K562 (cell line): ENCODE measurements around the gene FAM177B. TPM values are rescaled to one million over a fixed set of nuclear protein-coding genes. Genes with fewer than 3 reads are reported as not detected.
A peak's percentile ranks its signal among the peaks of the same experiment; 100 is the strongest.

Experiments
- ARHGAP35 ChIP-seq: fragments of 450-650 bp; IDR thresholded peaks from 2 replicates; pipeline ENCODE4 v1.6.1; 2018; ENCODE audit not compliant: partially characterized antibody
- CTBP1 ChIP-seq: fragments of 450-650 bp; IDR thresholded peaks from 2 replicates; pipeline ENCODE4 v1.6.1; 2016; ENCODE audit warnings: borderline replicate concordance
- HDAC2 ChIP-seq: fragments of 450-650 bp; IDR thresholded peaks from 2 replicates; pipeline ENCODE4 v1.6.1; 2016; ENCODE audit warnings: mild to moderate bottlenecking
- HLTF ChIP-seq: fragments of 450-650 bp; IDR thresholded peaks from 2 replicates; pipeline ENCODE4 v1.6.1; 2016
- HMG20A ChIP-seq: fragments of 450-650 bp; formaldehyde crosslinking; conservative IDR thresholded peaks from 2 replicates; pipeline ENCODE4 v1.4.0; 2020; ENCODE audit warnings: mild to moderate bottlenecking, mixed read lengths
- HNRNPH1 ChIP-seq: fragments of 200-400 bp; formaldehyde crosslinking; optimal IDR thresholded peaks from 2 replicates; pipeline ENCODE3; 2017; ENCODE audit warnings: low read depth, mild to moderate bottlenecking, low read length, moderate library complexity
- ILK ChIP-seq: fragments of 450-650 bp; IDR thresholded peaks from 2 replicates; pipeline ENCODE4 v1.6.1; 2016; ENCODE audit warnings: missing genetic modification characterization, low read depth, mild to moderate bottlenecking, missing compliant biosample characterization, moderate library complexity, borderline replicate concordance
- LARP7 ChIP-seq: fragments of 450-650 bp; IDR thresholded peaks from 2 replicates; pipeline ENCODE4 v1.6.1; 2016
- NELFE ChIP-seq: IDR thresholded peaks from 2 replicates; pipeline ENCODE4 v1.6.1; 2011; ENCODE audit warnings: mild to moderate bottlenecking; ENCODE audit not compliant: insufficient read depth, insufficient read length
- PHF20 ChIP-seq: fragments of 450-650 bp; IDR thresholded peaks from 2 replicates; pipeline ENCODE4 v1.6.1; 2018; ENCODE audit not compliant: partially characterized antibody
- PTBP1 ChIP-seq: fragments of 200-400 bp; formaldehyde crosslinking; IDR thresholded peaks from 2 replicates; pipeline ENCODE4 v1.6.1; 2017; ENCODE audit warnings: low read depth, low read length
- PTRF ChIP-seq: fragments of 450-650 bp; IDR thresholded peaks from 2 replicates; pipeline ENCODE4 v1.6.1; 2016; ENCODE audit warnings: mild to moderate bottlenecking, missing genetic modification characterization, missing compliant biosample characterization
- RBM17 ChIP-seq: fragments of 200-400 bp; formaldehyde crosslinking; IDR thresholded peaks from 2 replicates; pipeline ENCODE4 v1.6.1; 2017; ENCODE audit warnings: low read depth, mild to moderate bottlenecking, low read length, borderline replicate concordance
- SMAD1 ChIP-seq: fragments of 150-350 bp; IDR thresholded peaks from 2 replicates; pipeline ENCODE4 v1.6.1; 2014; ENCODE audit warnings: low read length, low read depth; ENCODE audit not compliant: partially characterized antibody
- SMAD2 ChIP-seq: fragments of 150-350 bp; IDR thresholded peaks from 2 replicates; pipeline ENCODE4 v1.6.1; 2014; ENCODE audit warnings: low read depth, mild to moderate bottlenecking, low read length
- SREBF2 ChIP-seq: sonication (generic); formaldehyde crosslinking; IDR thresholded peaks from 2 replicates; pipeline ENCODE4 v1.4.0; 2020; ENCODE audit warnings: mild to moderate bottlenecking, missing genetic modification reagents
- ZBTB17 ChIP-seq: fragments of 450-650 bp; formaldehyde crosslinking; IDR thresholded peaks from 2 replicates; pipeline ENCODE4 v1.4.0; 2020; ENCODE audit warnings: mild to moderate bottlenecking
- ZNF274 ChIP-seq: IDR thresholded peaks from 2 replicates; pipeline ENCODE4 v1.6.1; 2011; ENCODE audit warnings: low read depth, mild to moderate bottlenecking, low read length, moderate library complexity, borderline replicate concordance
- ZNF507 ChIP-seq: conservative IDR thresholded peaks from 2 replicates; pipeline ENCODE4 v1.6.1; 2017; ENCODE audit warnings: missing genetic modification characterization, missing compliant biosample characterization
- polyA plus RNA-seq, 8 experiments: library from polyadenylated mRNA; depleted of rRNA in 4 of 8; stranded (reverse) in 5 of 8; unstranded in 3 of 8; fragments of >200 nt; fragmentation: Nextera tagmentation in 2 of 8; fragmentation: Illumina TruSeq in 1 of 8; extraction: Ambion mirVana in 2 of 8; extraction: Trizol in 1 of 8; gene quantifications; 2 replicates each; pipeline versions ENCODE4 v1.2.1 to v1.2.3, GENCODE V29; 2011 to 2014; ENCODE audit warnings: inconsistent platforms in 1 of 8, missing spikeins in 1 of 8
- total RNA-seq, 7 experiments: library from RNA; depleted of rRNA in 6 of 7; stranded (reverse); fragments of >200 nt in 6 of 7; fragmentation: Illumina TruSeq in 2 of 7; extraction: Trizol in 2 of 7; gene quantifications; 2 replicates each; pipeline versions ENCODE4 v1.2.1 to v1.2.3, GENCODE V29; 2011 to 2021; ENCODE audit warnings: low replicate concordance in 1 of 7
- TF ChIP-seq, protein P1 (sequence below): fragments of 450-650 bp; IDR thresholded peaks from 2 replicates; pipeline ENCODE4 v1.6.1; 2017; ENCODE audit warnings: antibody characterized with exemption, mild to moderate bottlenecking
- TF ChIP-seq, protein P2 (sequence below): sonication (generic); formaldehyde crosslinking; IDR thresholded peaks from 2 replicates; pipeline ENCODE4 v1.9.0; 2022; ENCODE audit warnings: mild to moderate bottlenecking, missing genetic modification reagents
- TF ChIP-seq, protein P3 (sequence below): fragments of 250-450 bp; sonication (Bioruptor Pico); IDR thresholded peaks from 2 replicates; pipeline ENCODE4 v1.5.1; 2021; ENCODE audit warnings: mild to moderate bottlenecking
- TF ChIP-seq, protein P4 (sequence below): fragments of 450-650 bp; IDR thresholded peaks from 2 replicates; pipeline ENCODE4 v1.6.1; 2016

Gene FAM177B
- total and polyA plus RNA-seq, 9 of the 15 experiments (the other 6 are each of a cell fraction or from before 2014, with no cell fraction given): not detected

DNA sequence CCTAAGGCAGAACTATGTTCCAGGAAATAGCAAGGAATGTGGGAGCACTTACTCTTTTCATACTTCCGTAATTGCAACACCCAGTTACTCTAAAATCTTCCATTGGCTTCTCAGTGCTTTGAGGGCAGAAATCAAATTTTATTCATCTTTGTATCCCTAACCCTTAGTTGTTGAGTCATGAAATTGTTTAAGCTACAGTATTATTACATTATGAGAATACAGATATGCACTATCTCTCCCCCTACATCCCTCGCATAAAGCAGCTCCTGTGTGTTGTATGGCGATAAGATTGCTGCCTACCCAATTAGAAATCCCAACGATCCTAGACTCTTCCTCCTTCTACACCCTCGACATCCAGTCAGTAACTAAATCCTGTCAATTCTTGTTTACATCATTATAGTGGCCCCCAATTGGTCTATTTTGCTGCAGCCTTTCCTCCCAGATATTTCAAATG lies 27.3 kb upstream of the FAM177B start (continued):
- TF ChIP-seq, protein P1, sequence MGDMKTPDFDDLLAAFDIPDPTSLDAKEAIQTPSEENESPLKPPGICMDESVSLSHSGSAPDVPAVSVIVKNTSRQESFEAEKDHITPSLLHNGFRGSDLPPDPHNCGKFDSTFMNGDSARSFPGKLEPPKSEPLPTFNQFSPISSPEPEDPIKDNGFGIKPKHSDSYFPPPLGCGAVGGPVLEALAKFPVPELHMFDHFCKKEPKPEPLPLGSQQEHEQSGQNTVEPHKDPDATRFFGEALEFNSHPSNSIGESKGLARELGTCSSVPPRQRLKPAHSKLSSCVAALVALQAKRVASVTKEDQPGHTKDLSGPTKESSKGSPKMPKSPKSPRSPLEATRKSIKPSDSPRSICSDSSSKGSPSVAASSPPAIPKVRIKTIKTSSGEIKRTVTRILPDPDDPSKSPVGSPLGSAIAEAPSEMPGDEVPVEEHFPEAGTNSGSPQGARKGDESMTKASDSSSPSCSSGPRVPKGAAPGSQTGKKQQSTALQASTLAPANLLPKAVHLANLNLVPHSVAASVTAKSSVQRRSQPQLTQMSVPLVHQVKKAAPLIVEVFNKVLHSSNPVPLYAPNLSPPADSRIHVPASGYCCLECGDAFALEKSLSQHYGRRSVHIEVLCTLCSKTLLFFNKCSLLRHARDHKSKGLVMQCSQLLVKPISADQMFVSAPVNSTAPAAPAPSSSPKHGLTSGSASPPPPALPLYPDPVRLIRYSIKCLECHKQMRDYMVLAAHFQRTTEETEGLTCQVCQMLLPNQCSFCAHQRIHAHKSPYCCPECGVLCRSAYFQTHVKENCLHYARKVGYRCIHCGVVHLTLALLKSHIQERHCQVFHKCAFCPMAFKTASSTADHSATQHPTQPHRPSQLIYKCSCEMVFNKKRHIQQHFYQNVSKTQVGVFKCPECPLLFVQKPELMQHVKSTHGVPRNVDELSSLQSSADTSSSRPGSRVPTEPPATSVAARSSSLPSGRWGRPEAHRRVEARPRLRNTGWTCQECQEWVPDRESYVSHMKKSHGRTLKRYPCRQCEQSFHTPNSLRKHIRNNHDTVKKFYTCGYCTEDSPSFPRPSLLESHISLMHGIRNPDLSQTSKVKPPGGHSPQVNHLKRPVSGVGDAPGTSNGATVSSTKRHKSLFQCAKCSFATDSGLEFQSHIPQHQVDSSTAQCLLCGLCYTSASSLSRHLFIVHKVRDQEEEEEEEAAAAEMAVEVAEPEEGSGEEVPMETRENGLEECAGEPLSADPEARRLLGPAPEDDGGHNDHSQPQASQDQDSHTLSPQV: no peak
- no peak for TF ChIP-seq RBM17
- TF ChIP-seq ILK: no peak
- TF ChIP-seq ZNF274: 0 out of 2 replicates have a peak, but pooled peaks have one; percentile 55
- peak; percentile 62; the same call in 1 of the 2 replicates for TF ChIP-seq CTBP1
- no peak for TF ChIP-seq PTRF (tag)
- no peak for TF ChIP-seq PHF20
- no peak for TF ChIP-seq SMAD1
- TF ChIP-seq ZBTB17 (CRISPR knock-in tag): peak; percentile 54; the same call in 1 of the 2 replicates
- no peak for TF ChIP-seq NELFE
- TF ChIP-seq, protein P2, sequence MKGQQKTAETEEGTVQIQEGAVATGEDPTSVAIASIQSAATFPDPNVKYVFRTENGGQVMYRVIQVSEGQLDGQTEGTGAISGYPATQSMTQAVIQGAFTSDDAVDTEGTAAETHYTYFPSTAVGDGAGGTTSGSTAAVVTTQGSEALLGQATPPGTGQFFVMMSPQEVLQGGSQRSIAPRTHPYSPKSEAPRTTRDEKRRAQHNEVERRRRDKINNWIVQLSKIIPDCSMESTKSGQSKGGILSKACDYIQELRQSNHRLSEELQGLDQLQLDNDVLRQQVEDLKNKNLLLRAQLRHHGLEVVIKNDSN (CRISPR knock-in tag): no peak
- TF ChIP-seq, protein P3, sequence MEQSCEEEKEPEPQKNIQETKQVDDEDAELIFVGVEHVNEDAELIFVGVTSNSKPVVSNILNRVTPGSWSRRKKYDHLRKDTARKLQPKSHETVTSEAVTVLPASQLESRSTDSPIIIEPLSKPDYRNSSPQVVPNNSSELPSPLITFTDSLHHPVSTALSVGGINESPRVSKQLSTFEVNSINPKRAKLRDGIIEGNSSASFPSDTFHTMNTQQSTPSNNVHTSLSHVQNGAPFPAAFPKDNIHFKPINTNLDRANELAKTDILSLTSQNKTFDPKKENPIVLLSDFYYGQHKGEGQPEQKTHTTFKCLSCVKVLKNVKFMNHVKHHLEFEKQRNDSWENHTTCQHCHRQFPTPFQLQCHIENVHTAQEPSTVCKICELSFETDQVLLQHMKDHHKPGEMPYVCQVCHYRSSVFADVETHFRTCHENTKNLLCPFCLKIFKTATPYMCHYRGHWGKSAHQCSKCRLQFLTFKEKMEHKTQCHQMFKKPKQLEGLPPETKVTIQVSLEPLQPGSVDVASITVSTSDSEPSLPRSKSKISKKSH (CRISPR knock-in tag): no peak
- TF ChIP-seq ZNF507: no peak
- no peak for TF ChIP-seq HNRNPH1
- TF ChIP-seq HDAC2: peak; percentile 89
- no peak for TF ChIP-seq HMG20A (CRISPR knock-in tag)
- TF ChIP-seq, protein P4, sequence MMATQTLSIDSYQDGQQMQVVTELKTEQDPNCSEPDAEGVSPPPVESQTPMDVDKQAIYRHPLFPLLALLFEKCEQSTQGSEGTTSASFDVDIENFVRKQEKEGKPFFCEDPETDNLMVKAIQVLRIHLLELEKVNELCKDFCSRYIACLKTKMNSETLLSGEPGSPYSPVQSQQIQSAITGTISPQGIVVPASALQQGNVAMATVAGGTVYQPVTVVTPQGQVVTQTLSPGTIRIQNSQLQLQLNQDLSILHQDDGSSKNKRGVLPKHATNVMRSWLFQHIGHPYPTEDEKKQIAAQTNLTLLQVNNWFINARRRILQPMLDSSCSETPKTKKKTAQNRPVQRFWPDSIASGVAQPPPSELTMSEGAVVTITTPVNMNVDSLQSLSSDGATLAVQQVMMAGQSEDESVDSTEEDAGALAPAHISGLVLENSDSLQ: peak; percentile 26; the same call in 1 of the 2 replicates
- TF ChIP-seq ARHGAP35: no peak
- TF ChIP-seq SREBF2 (CRISPR knock-in tag): no peak
- TF ChIP-seq PTBP1: no peak
- TF ChIP-seq SMAD2: no peak
- TF ChIP-seq LARP7: no peak
- TF ChIP-seq HLTF: no peak
